AML-193 (cell line): ENCODE results near the gene GMDS.

Experiments used
- DNase-seq, 2 experiments: peaks; one replicate each; lab custom pipeline; 2025; lab: John Stamatoyannopoulos, UW

Gene GMDS

DNA sequence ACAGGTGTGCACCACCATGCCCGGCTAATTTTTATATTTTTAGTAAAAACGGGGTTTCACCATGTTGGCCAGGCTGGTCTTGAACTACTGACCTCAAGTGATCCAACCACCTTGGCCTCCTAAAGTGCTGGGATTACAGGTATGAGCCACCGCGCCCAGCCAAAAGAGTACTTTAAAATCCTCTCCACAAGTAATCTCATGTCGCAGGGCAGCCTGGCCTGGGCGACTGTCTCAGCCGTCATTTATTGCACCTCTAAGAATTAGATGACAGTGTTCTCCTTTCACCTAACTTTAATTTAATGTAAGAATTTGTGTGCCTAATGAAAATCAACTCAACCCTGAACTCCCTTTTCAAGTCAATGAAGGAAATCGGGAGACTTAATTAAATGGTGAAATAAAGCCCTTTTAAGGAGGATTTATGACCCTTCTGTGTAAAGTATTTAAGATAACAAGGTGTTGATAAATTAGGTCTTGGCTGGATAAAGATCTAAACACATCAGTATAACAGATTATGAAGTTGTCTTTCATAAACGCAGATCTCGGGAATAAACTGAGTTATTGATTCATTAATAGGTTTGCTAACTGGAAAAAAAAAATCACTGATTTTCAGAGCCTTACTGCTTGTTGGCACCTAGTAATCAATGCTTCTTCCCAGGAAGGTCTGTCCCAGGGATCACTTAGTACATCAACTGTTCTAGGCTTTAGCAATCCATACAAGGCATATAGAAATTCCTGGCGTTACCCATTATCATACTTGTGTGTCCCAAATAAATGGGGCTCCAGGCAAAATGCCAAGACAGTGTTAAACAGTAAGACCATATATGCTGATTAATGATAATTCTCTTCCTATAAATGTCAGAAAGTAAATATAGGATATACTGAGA, 209.3 kb downstream of the GMDS start:
- no peak for DNase-seq

- DNase-seq, result no peak
Measured at GRCh38 chr6:2035046-2035445, 210.4 kb downstream of the GMDS start.

GRCh38 chr6:2034256-2034655, 211.1 kb downstream of the GMDS start:
- DNase-seq, result no peak

GRCh38 chr6:2033544-2033943, 211.9 kb downstream of the GMDS start:
- DNase-seq, result no peak

DNA sequence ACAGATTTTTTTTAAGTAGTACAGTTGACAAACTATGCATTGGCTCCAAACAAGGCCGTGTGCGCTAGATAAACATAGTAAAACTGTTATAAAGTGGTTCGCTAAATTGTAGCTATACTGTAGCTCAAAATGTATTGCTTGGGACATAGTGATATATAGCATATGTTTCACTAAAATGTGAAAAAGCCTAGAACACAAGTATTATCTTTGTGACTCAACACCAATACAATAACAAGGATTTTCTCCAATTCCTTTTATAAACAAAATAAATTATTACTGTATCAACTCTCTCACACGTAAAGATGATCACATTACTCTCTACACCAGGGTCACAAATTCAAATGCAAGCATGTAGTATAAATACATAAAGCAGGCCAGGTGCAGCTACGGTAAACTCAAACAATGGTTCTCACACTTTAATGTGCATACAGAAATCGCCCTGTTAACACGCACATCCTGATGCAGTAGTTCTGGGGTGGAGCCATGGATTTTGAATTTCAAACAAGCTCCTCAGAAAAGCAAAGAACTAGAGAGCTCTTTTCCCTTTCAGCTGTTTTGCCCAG, 214.6 kb downstream of the GMDS start:
- no peak for DNase-seq

GRCh38 chr6:2029952-2030351, 215.5 kb downstream of the GMDS start:
- no peak for DNase-seq

GRCh38 chr6:2029130-2029794, 216.1 kb downstream of the GMDS start:
- no peak for DNase-seq

DNA sequence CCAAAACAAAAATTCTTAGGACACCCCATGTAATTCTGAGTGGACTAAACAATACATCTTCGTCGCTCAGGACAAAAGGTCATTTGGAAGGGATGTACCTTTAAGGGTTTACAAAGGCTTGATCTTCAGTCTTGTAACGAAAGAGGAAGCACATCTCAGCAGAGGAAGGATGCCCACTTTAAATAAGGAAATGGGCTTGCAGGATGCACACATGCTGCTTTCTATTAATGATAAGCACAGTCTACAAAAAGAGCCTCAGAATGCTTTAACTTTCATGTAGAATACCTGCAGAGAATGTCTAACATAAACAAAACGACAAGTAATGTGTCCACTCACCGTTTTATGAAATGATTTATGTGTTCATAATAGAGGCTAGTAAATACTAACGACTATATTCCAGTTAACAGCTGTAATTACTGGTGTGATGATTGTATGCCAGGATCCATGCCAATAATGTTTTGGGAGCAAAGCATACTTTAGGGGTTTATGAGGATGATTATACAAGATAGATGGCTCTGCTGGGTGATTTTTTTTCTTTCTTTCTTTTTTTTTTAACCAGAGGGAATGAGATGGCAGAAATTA, 216.9 kb downstream of the GMDS start:
- peak; percentile 70 to 85 for DNase-seq

GRCh38 chr6:2026133-2026532, 219.3 kb downstream of the GMDS start:
- no peak for DNase-seq

DNA sequence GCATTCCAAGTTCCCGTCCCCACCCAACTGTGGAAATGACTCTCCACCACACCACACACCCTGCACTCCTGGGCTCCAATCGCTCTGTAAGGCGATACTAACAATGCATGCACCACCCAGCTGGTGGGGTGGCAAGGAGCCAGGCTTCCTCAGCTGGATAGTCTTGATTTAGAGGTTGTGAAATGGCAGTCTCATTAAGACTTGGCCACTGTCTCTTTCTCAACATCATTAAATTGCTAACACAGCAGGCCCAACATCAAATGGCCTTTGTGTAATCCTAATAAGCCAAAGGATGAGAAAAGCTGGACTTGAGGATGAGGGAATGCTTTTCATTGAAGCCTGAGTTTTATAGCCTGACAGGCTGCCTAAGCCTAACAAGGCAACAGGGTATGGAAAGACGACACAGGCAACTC, 223.7 kb downstream of the GMDS start:
- peak; percentile 53 to 55 for DNase-seq

DNA sequence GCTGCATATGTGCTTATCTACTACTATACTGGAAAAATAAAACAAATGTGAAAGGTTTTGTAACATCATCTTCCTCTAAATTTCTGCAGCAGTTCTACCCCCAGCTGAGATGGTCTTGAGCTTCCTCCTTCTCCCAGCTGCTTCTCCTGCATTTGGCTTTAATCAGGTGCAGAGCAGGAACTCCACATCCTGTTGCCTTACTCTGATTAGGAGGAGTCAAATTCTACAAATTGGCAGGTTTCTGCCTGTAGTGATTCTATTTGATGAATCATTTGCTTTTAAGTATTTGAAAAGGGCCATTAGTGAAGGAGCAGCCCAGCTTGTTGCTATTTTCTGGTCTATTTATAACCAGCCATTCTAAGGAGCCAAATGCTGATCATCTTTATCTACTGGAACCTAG, 224.5 kb downstream of the GMDS start:
- DNase-seq, result peak; percentile 71 to 82

DNA sequence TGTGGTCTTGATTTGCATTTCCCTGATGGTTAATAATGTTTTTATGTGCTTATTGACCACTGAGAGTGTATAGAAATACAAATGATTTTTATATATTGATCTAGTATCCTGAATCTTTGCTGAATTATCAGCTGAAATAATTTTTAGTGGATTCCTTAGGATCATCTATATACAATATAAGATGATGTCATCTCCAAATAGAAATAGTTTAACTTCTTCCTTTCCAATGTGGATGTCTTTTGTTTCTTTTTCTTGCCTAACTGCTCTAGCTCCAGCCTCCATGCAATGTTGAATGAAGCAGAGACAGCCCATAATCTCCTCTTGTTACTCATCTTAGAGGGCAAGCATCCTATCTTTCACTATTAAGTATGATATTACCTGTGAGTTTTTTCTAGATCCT, 226.4 kb downstream of the GMDS start:
- DNase-seq, result no peak

DNA sequence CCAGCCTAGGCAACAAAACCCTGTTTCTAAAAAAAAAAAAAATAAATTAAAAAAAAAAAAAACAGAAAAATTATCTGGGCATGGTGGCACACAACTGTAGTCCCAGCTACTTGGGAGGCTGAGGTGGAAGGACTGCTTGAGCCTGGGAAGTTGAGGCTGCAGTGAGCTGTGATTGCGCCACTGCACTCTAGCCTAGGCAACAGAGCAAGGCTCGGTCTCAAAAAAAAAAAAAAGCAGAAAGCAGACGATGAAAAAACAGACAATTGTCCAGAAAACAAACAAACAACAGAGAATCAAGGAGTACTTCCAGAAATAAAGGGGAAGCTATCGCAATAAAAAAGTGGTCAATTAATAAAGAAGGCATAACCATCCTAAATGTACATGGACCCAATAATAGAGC, 229.4 kb downstream of the GMDS start:
- DNase-seq, result no peak

- no peak for DNase-seq
Measured at GRCh38 chr6:2008383-2008976, 236.9 kb downstream of the GMDS start.

GRCh38 chr6:2007165-2007564, 238.2 kb downstream of the GMDS start:
- no peak for DNase-seq

- DNase-seq, result no peak
Measured at GRCh38 chr6:2004888-2005287, 240.5 kb downstream of the GMDS start.

DNA sequence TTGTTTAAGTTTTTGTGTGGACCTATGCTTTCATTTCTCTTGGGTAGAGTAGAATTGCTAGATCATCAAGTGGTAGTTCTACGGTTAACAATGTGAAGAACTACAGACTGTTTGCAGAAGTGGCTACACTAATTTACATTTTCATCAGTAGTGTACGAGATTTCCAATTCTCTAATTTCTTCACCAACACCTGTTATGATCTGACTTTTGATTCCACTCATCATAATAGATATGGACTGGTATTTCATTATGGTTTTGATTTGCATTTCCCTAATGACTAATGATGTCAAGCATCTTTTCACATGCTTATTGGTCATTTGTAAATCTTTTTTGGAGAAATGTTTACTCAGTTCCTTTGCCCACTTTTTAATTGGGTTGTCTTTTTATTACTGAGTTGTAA, 244.4 kb downstream of the GMDS start:
- DNase-seq, result no peak

- no peak for DNase-seq
Measured at GRCh38 chr6:1997702-1998101, 247.7 kb downstream of the GMDS start.

GRCh38 chr6:1995636-1996035, 249.8 kb downstream of the GMDS start:
- no peak for DNase-seq

GRCh38 chr6:1993042-1993441, 252.4 kb downstream of the GMDS start:
- no peak for DNase-seq

- DNase-seq, result no peak
Measured at GRCh38 chr6:1991332-1991878, 254.0 kb downstream of the GMDS start.

- no peak for DNase-seq
Measured at GRCh38 chr6:1988843-1989242, 256.6 kb downstream of the GMDS start.
